Activated CD8-positive, alpha-beta memory T cell treated with anti-CD3 and anti-CD28 coated beads for 1 hour (primary cell): ENCODE data around the gene TMEM170A.

Experiments used
- DNase-seq, 2 donors: peaks; one replicate each; pipeline ENCODE4 v3.0.0-alpha.2; 2020; ENCODE audit warnings: low read depth in 1 of 2; ENCODE audit errors: extremely low read depth in 1 of 2

The TMEM170A gene

GRCh38 chr16:75482434-75483205 is 18.1 kb upstream of the TMEM170A start:
- DNase-seq, result no peak

GRCh38 chr16:75481475-75481874 is 17.0 kb upstream of the TMEM170A start:
- DNase-seq, result no peak

GRCh38 chr16:75479421-75479990 is 15.0 kb upstream of the TMEM170A start:
- DNase-seq, result no peak

- no peak for DNase-seq
Measured at GRCh38 chr16:75478480-75479345, 14.2 kb upstream of the TMEM170A start.

- DNase-seq, result no peak
Measured at GRCh38 chr16:75477680-75478473, 13.4 kb upstream of the TMEM170A start.

GRCh38 chr16:75476817-75477216 is 12.3 kb upstream of the TMEM170A start:
- no peak for DNase-seq

- DNase-seq, result no peak
Measured at GRCh38 chr16:75475420-75475847, 10.9 kb upstream of the TMEM170A start.

GRCh38 chr16:75472908-75473877 is 8.7 kb upstream of the TMEM170A start:
- DNase-seq, result no peak

- no peak for DNase-seq
Measured at GRCh38 chr16:75471723-75472633, 7.5 kb upstream of the TMEM170A start.

GRCh38 chr16:75466760-75467159 is 2.3 kb upstream of the TMEM170A start:
- no peak for DNase-seq

- DNase-seq, result peak in 1 of 2 donors; percentile 9
Measured at GRCh38 chr16:75463389-75464121, 934 bp downstream of the TMEM170A start.

- DNase-seq, result no peak
Measured at GRCh38 chr16:75462806-75463205, 1.7 kb downstream of the TMEM170A start.

- no peak for DNase-seq
Measured at GRCh38 chr16:75461575-75461974, 2.9 kb downstream of the TMEM170A start.

GRCh38 chr16:75460446-75460845 is 4.0 kb downstream of the TMEM170A start:
- DNase-seq, result no peak

- DNase-seq, result no peak
Measured at GRCh38 chr16:75459691-75460090, 4.8 kb downstream of the TMEM170A start.

- no peak for DNase-seq
Measured at GRCh38 chr16:75458439-75458838, 6.0 kb downstream of the TMEM170A start.

GRCh38 chr16:75458029-75458428 is 6.5 kb downstream of the TMEM170A start:
- DNase-seq, result no peak

- no peak for DNase-seq
Measured at GRCh38 chr16:75457485-75458021, 6.9 kb downstream of the TMEM170A start.
